KOPT-K1 (cell line): Measurements from ENCODE around the gene PTPRH.

Experiments used
- H3K27ac ChIP-seq: fragments of 200-600 bp; sonication (generic); 2 replicates; pipeline ENCODE4 v1.5.1; 2016; ENCODE audit warnings: antibody characterized with exemption, mild to moderate bottlenecking, low read depth, low read length; ENCODE audit not compliant: poor library complexity, severe bottlenecking
- H3K36me3 ChIP-seq: fragments of 200-600 bp; sonication (generic); 2 replicates; pipeline ENCODE4 v1.5.1; 2017; ENCODE audit warnings: antibody characterized with exemption, mild to moderate bottlenecking, low read length, moderate library complexity; ENCODE audit not compliant: insufficient read depth
- H3K9me3 ChIP-seq: fragments of 200-600 bp; sonication (generic); 2 replicates; pipeline ENCODE4 v1.5.1; 2017; ENCODE audit warnings: antibody characterized with exemption, low read length, mild to moderate bottlenecking; ENCODE audit not compliant: insufficient read depth, poor library complexity, severe bottlenecking

Gene PTPRH, protein sequence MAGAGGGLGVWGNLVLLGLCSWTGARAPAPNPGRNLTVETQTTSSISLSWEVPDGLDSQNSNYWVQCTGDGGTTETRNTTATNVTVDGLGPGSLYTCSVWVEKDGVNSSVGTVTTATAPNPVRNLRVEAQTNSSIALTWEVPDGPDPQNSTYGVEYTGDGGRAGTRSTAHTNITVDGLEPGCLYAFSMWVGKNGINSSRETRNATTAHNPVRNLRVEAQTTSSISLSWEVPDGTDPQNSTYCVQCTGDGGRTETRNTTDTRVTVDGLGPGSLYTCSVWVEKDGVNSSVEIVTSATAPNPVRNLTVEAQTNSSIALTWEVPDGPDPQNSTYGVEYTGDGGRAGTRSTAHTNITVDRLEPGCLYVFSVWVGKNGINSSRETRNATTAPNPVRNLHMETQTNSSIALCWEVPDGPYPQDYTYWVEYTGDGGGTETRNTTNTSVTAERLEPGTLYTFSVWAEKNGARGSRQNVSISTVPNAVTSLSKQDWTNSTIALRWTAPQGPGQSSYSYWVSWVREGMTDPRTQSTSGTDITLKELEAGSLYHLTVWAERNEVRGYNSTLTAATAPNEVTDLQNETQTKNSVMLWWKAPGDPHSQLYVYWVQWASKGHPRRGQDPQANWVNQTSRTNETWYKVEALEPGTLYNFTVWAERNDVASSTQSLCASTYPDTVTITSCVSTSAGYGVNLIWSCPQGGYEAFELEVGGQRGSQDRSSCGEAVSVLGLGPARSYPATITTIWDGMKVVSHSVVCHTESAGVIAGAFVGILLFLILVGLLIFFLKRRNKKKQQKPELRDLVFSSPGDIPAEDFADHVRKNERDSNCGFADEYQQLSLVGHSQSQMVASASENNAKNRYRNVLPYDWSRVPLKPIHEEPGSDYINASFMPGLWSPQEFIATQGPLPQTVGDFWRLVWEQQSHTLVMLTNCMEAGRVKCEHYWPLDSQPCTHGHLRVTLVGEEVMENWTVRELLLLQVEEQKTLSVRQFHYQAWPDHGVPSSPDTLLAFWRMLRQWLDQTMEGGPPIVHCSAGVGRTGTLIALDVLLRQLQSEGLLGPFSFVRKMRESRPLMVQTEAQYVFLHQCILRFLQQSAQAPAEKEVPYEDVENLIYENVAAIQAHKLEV

DNA sequence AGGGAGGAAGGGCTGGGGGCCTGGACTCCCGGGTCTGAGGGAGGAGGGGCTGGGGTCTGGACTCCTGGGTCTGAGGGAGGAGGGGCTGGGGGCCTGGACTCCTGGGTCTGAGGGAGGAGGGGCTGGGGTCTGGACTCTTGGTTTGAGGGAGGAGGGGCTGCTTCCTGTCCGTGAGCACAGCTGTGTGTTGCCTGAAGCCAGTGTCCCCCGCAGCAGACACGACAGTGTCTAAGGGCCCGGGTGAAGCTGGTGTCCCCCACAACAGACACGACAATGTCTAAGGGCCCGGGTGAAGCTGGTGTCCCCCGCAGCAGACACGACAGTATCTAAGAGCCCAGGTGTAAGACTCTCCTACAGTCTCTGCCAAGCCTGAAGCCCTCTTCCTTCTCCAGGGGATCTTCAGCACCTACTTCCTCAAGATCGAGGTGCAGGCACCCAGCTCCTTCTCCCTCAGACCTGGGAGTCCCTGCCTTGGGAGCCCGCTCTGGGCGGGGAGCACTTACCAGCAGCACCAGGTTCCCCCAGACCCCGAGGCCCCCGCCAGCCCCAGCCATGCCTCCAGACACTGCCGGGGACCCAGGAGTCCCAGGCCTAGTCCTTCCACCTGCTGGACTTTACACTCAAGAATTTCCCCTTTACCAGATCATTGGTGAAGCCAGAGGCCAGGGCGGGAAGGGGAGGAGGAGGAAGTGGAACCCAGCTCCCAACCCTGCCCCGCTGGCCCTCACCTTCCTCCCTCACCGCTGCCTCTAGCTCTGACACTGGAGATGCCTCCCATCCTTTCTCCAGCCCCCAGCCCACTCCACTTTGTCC is at the start of gene PTPRH:
TSS of gene PTPRH (minus strand) at position 622 of the 813 bp plus-strand sequence. CDS start at position 554, 68 bp downstream.
- no peak within 1 kb of the TSS for H3K27ac ChIP-seq
- no peaks in the 10 kb centered on the region for H3K36me3 ChIP-seq
- H3K9me3 ChIP-seq = peaks cover 9% of the 10 kb centered on the region

DNA sequence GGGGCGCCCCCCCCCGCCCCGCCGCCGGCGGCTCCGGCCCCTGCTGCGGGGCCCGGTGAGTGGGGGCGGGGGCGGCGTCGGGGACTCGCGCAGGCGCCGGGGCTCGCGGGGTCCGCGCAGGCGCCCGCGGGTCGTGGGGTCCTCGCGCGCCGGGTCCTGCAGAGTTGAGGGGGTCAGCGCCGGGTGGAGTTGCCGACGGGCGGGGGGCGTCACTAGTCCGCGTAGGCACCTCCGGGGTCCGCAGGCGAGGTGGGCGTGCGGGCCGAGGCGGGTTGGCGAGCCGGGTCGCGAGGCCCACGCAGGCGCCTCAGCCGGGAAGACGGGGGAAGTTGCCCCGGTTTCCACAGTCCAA is 49.2 kb upstream of the PTPRH start:
- Histone ChIP-seq H3K27ac (peak overlapping the region; percentile 100), H3K36me3 (no peaks in the 10 kb centered on the region; the same call in none of the 2 replicates), H3K9me3 (no peaks in the 10 kb centered on the region)

DNA sequence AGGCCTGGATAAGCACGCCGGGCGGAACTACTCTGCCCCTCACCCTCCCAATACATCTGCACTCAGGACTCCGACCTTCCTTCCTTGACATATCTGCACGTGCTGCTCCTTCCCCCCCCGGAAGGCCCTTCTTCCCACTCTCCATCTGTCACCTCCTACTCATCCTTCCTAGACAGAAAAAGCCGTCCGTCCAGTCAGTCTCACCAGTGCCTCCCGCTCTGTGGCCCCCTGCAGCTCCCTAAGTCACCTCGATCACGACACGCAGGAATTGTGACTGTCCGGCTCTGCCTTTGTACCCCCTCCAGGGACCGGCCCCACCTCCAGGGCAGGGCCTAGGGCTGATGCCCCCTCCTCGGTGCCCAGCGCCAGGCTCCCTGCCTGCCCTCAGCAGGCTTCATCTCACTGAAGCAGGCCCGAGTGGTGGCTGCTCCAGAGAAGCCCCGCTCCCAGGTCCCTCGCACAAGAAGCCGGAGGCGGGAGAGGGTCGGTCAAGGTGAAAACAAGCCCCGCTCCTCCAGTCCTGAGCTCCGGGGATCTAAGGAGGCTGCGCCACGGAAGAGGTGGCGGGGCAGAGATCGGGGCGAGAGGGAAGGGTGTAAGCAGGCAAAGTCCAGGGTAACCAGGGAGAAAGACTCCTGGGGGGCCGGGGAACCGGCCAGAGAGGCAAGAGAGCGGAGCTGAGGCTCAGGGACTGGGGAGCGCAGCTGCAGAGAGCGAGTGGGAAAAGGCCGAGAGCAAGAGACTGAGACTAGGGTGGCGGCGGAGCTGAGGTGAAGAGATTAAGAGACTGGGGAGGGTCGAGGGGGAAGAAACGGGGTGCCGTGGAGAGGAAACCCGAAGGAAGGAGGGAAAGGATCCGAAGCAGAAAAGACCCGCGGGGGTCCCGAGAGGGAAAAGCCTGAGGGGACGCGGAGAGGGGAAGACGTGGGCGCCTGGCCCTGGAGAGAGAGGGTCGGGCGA is 48.4 kb upstream of the PTPRH start:
- Histone ChIP-seq H3K36me3 (peaks cover 7% of the 10 kb centered on the region), H3K27ac (peak overlapping the region; percentile 100), H3K9me3 (no peaks in the 10 kb centered on the region)

DNA sequence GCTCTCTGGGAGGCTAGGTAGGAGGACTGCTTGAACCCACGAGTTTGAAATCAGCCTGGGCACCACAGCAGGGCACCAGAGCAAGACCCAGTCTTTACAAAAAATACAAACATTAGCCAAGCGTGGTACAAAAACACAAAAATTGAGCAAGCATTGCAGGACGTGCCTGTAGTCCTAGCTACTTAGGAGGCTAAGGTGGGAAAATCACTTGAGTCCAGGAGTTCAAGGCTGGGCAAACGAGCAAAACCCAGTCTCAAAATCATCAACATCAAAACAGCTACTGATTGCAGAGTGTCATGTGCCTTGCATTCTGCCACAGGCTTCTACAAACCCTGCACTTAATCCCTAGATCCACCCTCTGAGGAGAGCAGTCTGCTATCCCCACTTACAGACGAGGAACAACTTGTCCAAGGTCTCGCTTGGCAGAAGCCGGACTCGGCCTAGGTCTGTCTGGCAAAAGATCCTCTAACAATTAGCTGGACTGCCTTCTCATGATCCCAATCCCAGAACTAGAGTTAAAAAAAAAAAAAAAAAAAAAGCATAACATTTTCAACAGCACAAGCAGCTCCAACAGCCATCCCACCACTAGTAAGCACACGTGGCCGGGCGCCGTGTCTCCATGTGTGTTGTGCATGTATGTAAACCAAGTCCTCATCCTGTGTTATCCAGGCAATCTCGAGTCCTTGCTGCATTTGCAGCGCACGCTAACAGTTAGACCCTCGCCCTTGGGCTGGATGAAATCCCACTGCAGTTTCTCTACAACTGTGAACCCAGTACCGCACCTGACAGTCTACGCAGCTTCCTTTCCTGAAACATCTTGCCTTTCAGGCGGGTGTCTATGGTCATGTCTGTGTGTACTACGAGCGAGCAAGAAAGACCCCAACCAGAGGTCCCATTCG is 47.5 kb upstream of the PTPRH start:
- H3K9me3 ChIP-seq = no peaks in the 10 kb centered on the region
- H3K36me3 ChIP-seq = peaks cover 15% of the 10 kb centered on the region
- peak overlapping the region; percentile 100 for H3K27ac ChIP-seq

DNA sequence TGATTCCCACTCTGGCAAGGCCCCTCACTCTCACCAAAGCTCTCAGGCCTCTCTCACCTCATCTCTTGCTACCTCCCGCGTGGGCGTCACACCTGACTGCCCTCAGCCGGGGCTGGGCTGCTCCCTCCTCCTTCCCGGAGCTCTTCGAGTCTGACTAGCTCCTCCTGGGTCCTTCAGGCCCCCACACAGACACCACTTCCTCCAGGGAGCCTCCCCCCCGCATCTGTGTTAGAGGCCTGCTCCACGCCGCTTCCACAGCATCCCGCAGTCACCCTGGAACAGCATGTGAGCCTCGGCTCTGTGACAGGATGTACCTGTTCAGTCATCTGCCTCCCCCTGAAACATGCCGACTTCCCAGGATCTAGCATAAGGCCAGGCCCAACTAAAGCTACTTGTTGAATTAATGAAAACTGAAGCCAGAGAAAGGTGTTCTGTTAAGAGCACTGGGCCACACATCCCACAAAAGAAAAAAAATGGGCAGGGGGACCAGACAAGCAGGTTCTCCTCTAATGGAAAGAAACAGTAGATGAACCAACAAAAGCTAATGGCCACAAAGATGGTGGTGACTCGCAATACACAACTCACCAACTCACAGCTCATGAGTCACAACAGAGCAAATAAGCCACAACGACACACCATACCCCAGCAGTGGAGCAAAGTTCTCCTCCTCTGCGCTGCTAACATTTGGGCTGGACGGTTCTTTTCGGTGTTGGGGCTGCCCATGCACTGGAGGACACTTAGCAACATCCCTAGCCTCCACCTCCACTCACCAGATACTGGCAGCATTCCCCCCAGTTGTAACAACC is 46.5 kb upstream of the PTPRH start:
- peak overlapping the region; percentile 100 for H3K27ac ChIP-seq
- H3K36me3 ChIP-seq = peaks cover 25% of the 10 kb centered on the region
- H3K9me3 ChIP-seq = no peaks in the 10 kb centered on the region

DNA sequence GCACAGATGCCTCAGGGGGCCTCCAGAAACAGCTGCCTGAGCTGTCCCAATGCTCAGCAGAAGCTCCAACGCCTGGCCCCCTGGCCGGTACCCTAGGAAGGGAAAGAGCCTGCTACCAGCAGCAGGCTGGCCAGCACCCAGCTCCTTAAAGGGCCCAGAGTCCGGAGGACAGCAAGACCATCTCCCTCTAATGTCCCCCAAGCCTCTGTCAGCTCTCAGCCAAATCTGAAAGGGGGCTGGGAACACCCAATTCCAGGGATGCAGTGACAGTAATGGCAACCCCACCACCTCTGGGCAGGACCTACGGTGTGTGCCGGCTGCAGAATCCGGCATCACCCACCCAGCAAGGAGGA is 45.3 kb upstream of the PTPRH start:
- Histone ChIP-seq H3K9me3 (no peaks in the 10 kb centered on the region), H3K36me3 (peaks cover 37% of the 10 kb centered on the region), H3K27ac (peak overlapping the region; percentile 100)

DNA sequence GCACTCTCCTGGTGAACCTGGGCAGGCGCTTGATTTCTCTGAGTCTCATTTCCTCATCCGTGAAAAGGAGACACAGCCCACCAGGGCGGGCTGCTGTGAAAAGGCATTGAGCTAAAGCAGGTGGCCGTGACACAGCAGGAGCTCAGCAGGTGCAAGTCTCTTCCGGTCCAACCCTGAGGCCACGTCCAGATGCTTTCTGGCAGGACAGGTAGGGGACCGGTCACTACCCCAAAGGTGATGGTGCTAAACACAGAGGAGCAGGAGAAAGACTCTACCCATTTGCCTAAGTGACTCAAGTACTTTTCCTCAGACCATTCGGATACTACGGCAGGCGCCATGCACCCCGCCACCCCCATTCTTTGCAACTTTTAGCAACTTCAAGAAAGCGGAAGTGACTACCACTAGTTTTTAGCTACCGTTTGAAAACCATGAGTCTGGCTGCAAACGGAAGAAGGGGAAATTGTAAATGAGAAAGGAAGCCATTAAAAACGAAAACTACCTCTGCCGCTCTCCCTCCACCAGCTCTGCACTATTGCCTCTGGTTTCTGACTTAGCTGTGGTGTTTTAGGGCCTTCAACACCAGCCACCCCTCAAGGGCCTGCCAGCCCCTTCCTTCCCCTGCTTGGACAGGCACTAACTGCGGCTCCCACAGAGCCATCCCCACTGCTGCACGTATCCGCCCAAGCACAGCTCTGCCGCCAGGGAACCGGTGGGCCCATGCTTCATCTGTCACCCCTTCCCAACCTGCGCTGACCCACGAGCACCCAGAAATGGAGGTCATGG is 44.7 kb upstream of the PTPRH start:
- no peaks in the 10 kb centered on the region for H3K9me3 ChIP-seq
- H3K36me3 ChIP-seq = peaks cover 43% of the 10 kb centered on the region
- peak overlapping the region; percentile 100 for H3K27ac ChIP-seq

DNA sequence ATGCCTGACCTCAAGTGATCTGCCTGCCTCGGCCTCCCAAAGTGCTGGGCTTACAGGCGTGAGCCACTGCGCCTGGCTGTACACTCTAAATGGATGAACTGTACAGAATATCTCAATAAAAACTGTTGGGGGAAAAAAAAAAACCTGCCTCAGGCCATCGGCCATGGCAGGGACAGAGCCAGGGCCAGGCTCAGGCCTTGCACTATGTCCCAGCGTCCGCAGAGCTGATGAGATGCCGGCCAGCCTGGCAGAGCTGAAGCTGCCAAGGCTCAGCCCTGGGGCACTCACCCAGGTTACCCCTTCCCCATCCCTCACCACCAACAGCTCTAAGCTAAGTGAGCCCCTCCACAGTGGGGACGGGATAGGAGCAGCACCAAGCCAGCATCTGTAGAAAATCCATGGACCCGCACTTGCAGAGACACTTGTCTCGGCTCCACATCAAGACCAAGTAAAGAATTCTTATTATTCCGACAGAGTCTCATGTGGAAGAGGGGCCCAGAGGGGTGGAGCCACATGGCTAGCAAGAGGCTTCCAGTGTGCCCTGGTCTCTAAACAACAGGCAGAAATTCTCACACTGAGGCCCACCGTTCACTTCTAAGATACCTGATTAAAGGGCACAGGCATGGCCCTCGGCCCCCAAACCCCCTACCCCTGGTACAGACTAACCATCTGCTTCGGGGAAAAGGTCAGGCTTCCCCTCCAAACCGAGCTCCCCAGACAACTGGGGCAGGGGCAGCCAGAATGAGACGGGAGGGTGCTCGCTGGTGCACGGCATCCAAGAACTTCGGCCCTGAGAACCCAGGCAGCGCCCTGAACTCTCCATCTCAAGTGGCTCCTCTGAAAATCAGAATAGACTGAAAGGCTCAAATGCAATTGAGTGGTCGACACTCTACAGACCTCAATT is 43.7 kb upstream of the PTPRH start:
- H3K36me3 ChIP-seq = peaks cover 53% of the 10 kb centered on the region
- peak overlapping the region; percentile 100 for H3K27ac ChIP-seq

DNA sequence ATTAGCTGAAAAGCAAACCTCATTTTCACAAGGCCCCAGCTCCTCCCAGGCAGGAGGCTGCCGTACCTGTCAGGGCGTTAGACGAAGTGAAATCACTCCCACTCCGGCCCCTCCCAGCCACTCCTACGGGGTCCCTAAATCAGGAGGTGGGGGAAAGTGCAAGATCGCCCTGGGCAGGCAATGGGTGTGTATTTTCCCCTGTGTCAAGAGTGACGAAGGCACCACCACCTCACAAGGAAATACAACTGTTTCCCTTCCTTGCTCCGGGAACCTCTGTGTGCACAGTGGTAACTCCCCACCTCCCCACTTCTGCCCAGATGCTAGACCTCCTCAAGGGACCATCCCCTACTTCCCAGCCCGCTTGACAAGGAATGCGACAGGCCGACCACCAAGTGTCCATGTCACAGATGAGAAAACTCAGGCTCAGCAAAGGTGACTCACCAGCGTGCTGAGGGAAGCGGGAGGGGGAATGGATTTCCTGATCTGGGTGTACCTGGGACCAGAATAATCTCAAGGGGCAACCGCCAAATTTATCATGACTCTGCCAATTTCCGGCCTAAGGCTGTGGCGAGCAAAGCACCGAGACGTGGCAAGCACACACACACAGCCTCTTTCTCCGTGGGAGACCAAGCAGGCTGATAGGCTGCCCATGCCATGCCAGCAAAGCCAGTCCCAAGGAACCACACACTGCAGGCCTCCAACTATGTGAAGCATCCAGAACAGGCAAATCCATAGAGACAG is 42.2 kb upstream of the PTPRH start:
- Histone ChIP-seq H3K9me3 (no peaks in the 10 kb centered on the region), H3K36me3 (peaks cover 68% of the 10 kb centered on the region), H3K27ac (peak overlapping the region; percentile 26)

More for the DNA sequence above, 43.7 kb upstream of the PTPRH start:
- H3K9me3 ChIP-seq = no peaks in the 10 kb centered on the region

DNA sequence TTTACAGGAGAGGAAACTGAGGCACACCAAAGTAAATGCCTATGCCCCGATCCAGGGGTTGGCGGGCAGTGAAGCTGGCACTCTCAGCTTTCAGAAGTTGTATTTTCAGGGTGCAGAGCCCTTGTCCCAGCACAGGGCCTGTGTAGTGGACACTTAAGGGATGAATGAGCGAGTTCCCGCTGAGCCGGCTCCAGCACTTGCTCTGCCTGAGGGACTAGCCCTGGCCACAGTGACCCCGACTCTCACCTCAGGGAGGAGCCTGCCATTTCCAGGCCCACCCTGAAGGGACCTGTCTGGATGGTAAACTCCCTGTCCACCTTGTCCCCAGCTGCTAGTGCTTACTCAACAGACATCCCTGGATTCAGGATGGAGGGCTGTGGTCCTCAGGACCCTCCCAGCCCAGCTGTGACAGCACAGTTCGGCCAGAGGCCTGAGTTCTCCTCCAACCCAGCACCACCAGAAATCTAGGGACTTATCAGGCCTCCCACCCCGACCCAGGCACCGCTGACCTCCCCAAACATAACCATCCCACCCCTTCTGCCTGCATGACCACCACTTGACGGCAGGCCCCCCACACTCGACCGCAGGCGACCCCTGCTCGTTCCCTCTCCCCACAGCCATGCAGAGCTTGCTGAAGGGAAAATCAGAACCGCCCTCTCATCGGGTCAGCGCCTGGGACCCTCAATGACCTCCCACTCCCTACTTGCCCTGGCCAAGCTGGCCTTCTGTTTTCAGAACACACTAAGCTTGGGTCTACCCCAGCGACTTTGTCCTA is 41.1 kb upstream of the PTPRH start:
- H3K27ac ChIP-seq = peak overlapping the region; percentile 26
- no peaks in the 10 kb centered on the region for H3K9me3 ChIP-seq
- H3K36me3 ChIP-seq = peaks cover 79% of the 10 kb centered on the region
